ENCODE data around the gene OCLN.
"Not testable (repeated sequence)": the region's sequence is repeated elsewhere in the genome, so short reads cannot be mapped to it uniquely, and the experiment has no call there.

The OCLN gene

GRCh38 chr5:69566172-69566571, 73.6 kb downstream of the OCLN start:
- ATAC-seq (replicated peaks); DNase-seq; H3K4me1 Mint-ChIP-seq (ENCODE audit: low read depth in 2 of 2): not testable (repeated sequence)

GRCh38 chr5:69568072-69568471, 75.5 kb downstream of the OCLN start:
- H3K27ac Mint-ChIP-seq; H3K36me3 Mint-ChIP-seq (ENCODE audit: insufficient read depth); H3K9me3 Mint-ChIP-seq; H3K4me3 Mint-ChIP-seq; H3K4me1 Mint-ChIP-seq (ENCODE audit: low read depth in 2 of 2); ATAC-seq (replicated peaks); DNase-seq; H3K27me3 Mint-ChIP-seq: not testable (repeated sequence)

More at GRCh38 chr5:69566172-69566571, 73.6 kb downstream of the OCLN start:
- H3K9me3 Mint-ChIP-seq; H3K27me3 Mint-ChIP-seq; H3K36me3 Mint-ChIP-seq (ENCODE audit: insufficient read depth); H3K27ac Mint-ChIP-seq; H3K4me3 Mint-ChIP-seq: not testable (repeated sequence)

GRCh38 chr5:69583356-69583755, 90.8 kb downstream of the OCLN start:
- H3K4me1 Mint-ChIP-seq (ENCODE audit: low read depth in 2 of 2); H3K4me3 Mint-ChIP-seq; H3K27ac Mint-ChIP-seq; ATAC-seq (replicated peaks); H3K27me3 Mint-ChIP-seq; H3K9me3 Mint-ChIP-seq; H3K36me3 Mint-ChIP-seq (ENCODE audit: insufficient read depth); DNase-seq: not testable (repeated sequence)

GRCh38 chr5:69596114-69596840, 103.7 kb downstream of the OCLN start:
- H3K4me3 Mint-ChIP-seq; H3K9me3 Mint-ChIP-seq; H3K36me3 Mint-ChIP-seq (ENCODE audit: insufficient read depth); H3K4me1 Mint-ChIP-seq (ENCODE audit: low read depth in 2 of 2); ATAC-seq (replicated peaks); H3K27me3 Mint-ChIP-seq; H3K27ac Mint-ChIP-seq; DNase-seq: not testable (repeated sequence)

GRCh38 chr5:69601947-69602346, 109.4 kb downstream of the OCLN start:
- H3K4me1 Mint-ChIP-seq (ENCODE audit: low read depth in 2 of 2); H3K36me3 Mint-ChIP-seq (ENCODE audit: insufficient read depth); ATAC-seq (replicated peaks); DNase-seq; H3K27me3 Mint-ChIP-seq; H3K9me3 Mint-ChIP-seq; H3K27ac Mint-ChIP-seq; H3K4me3 Mint-ChIP-seq: not testable (repeated sequence)

- not testable (repeated sequence) for H3K4me1 Mint-ChIP-seq (ENCODE audit: low read depth in 2 of 2); H3K4me3 Mint-ChIP-seq; H3K36me3 Mint-ChIP-seq (ENCODE audit: insufficient read depth); ATAC-seq (replicated peaks); H3K27ac Mint-ChIP-seq; DNase-seq; H3K27me3 Mint-ChIP-seq; H3K9me3 Mint-ChIP-seq
These were observed 114.2 kb downstream of the OCLN start for GRCh38 chr5:69606839-69607238.

Measured in effector memory CD8-positive, alpha-beta T cell (primary cell).